HG02759 (cell line): ENCODE measurements around the gene SUPT3H.
"Not testable (repeated sequence)": the region's sequence is repeated elsewhere in the genome, so short reads cannot be mapped to it uniquely, and the experiment has no call there.

Experiments
- ATAC-seq: cut with Tn5 transposase; IDR thresholded peaks from one replicate; pipeline ENCODE4 v1.9.1; 2021; ENCODE audit warnings: mild to moderate bottlenecking, moderate library complexity; ENCODE audit not compliant: unreplicated experiment

Gene SUPT3H

DNA sequence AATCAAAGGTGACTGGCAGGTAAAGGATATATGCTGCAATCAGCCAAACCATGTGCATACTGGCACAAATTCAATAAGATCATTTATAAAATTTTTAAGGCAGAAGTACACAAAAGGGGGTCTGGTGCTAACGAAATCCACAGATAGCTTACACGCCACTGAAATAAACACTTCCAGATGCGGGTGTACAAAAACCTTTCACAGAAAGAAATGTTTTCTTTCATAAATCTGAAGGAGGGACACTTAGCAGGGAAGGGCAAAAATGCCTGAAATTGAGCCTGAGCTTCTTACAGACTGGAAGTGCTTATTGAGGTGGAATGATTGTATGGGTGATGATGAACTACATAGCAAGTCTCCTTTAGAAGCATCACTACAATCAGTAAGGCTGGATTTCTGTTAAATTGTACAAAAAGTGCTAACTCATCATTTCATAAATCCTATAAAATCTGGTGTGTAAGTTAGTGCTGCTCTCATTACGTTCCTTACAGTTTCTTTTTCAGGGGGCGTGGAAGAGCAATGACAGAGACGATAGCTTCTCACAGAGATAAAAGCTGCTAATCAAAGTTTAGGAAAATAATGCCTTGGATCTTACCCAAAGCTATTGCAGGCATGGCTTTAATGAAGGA, 458.9 kb downstream of the SUPT3H start:
- no peak for ATAC-seq

GRCh38 chr6:44917430-44917829, 460.3 kb downstream of the SUPT3H start:
- ATAC-seq = no peak

DNA sequence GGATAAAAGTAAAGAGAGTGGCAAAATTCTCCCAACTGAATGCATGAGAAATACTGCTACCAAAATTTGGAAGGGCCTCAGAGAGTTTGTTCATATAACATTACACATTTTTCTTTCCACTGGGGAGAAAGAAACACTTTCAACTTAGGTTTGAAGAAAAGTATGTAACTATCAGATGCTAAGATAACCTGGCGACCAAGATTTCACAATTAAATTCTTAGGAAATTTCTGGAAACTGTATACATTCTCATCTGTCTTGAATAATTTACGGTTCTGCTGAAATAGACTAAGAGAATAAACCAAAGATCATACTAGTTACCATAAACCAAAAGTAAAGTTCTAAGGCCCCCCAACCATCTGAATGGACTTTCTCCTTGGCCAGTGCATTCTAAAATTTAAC, 462.6 kb downstream of the SUPT3H start:
- no peak for ATAC-seq

- no peak for ATAC-seq
These were observed 463.6 kb downstream of the SUPT3H start for GRCh38 chr6:44914141-44914540.

DNA sequence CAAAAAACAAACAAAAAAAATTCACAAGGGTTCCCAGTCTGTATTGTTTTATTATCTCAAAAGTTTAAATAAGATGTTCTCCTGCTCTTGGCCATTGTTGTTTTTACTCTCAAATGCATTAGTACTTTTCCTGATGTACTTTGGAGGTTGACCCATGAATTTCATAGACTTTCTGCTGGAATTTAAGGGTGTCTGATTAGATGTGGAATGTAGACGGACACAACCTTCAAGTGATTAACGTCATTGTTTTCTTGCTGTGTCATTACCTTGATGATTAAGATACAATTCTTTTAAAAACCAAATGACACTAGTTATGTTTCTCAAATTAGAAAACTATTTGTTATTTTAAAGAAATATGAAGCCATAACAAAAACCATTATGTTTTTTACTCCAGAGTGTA, 471.0 kb downstream of the SUPT3H start:
- ATAC-seq = no peak

DNA sequence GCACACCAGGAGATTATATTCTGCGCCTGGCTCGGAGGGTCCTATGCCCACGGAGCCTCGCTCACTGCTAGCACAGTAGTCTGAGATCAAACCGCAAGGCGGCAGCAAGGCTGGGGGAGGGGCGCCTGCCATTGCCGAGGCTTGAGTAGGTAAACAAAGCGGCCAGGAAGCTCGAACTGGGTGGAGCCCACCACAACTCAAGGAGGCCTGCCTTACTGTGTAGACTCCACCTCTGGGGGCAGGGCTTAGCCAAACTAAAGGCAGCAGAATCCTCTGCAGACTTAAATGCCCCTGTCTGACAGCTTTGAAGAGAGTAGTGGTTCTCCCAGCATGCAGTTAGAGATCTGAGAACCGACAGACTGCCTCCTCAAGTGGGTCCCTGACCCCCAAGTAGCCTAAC, 477.4 kb downstream of the SUPT3H start:
- ATAC-seq = not testable (repeated sequence)

DNA sequence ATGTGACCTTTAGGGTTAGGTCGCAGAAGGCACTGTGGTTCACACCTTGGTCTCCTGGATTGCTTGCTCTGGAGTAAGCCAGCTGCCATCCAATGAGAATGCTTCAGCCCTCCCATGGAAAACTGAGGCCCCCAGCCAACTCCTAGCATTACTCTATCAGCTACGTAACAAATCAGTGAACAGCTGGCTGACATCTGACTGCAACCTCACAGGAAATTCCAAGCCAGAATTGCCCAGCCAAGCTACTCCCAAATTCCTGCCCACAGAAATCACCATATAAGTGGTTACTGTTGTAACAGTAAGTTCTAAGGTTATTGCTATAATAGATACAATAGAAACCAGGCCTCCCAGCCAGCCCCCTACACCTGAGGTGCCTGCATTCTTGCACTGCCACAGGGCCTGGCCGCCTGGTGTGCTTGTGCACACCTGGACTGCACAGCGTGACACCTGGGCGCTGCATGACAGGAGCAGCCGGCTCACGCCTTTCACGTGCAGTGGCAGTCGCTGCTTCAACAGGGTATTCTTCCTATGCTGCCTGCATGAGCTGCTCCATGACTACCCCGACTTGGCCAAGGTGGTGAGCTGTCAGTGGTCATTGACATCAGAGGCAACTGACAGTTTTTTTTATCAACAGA, 479.3 kb downstream of the SUPT3H start:
- no peak for ATAC-seq

- ATAC-seq = no peak
These were observed 480.4 kb downstream of the SUPT3H start for GRCh38 chr6:44897316-44897715.

DNA sequence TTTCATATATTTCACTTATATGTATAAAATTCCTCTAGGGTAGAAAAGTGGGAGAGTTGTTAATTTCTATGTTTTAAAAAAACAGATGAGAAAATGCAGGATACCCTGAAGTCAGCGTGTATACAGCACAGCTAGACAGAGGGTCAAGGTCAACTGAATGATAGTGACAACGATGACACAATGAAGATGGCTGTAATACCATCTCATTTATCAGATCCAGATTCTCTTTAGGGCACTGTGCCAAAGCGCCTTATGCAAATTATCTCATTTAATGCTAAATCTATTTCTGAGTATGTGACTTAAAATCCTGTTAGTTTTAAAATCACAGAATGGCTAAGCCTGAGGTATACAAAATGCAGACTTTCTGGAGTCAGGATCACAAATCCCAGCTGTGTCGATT, 481.0 kb downstream of the SUPT3H start:
- ATAC-seq = no peak

GRCh38 chr6:44892579-44892978, 485.2 kb downstream of the SUPT3H start:
- ATAC-seq = no peak

GRCh38 chr6:44879071-44879470, 498.7 kb downstream of the SUPT3H start:
- ATAC-seq = not testable (repeated sequence)

DNA sequence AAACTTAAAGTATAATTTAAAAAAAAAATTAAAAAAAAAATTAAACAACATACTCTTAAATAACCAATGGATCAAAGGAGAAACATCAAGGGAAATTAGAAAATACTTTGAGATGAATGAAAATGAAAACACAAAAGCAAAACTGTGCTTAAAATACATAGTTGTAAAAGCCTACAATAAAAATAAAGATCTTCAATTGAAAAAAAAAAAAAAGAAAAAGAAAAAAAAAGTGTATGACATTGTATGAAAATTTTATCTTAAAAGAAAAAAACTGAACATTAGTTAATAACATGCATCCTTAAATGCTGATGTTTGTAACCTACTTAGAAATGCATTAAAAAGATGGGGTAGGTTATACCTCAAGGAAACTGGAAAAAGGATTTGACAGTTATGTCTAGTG, 501.1 kb downstream of the SUPT3H start:
- not testable (repeated sequence) for ATAC-seq

DNA sequence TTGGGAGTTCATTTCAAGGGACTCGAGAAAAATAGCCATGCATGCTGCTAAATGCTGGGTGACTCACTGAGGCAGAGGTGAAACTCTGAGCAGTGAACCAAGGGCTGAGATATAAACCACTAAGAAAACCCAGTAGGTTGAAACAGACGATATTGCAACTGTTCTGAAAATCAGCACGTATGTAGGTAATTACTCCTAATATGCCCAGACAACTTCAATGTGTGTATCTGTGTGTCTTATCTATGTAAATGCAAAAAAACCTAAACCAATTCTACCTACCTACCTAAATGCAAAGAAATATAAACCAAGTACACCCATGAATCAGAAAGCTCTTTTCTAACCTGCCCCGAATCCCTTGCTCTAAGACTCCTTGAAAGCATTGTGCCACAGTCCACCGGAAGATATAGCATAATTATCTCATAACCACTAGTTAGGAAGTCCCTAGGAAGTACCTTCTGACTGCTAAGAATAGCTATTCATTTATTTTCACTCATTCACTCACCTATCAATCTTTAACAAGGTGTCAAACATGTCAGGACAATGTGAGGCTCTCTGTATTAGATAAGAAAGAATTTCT, 508.3 kb downstream of the SUPT3H start:
- ATAC-seq = peak; percentile 79

GRCh38 chr6:44868910-44869309, 508.8 kb downstream of the SUPT3H start:
- peak; percentile 13 for ATAC-seq

- peak; percentile 37 for ATAC-seq
These were observed 509.4 kb downstream of the SUPT3H start for GRCh38 chr6:44868335-44868668.

DNA sequence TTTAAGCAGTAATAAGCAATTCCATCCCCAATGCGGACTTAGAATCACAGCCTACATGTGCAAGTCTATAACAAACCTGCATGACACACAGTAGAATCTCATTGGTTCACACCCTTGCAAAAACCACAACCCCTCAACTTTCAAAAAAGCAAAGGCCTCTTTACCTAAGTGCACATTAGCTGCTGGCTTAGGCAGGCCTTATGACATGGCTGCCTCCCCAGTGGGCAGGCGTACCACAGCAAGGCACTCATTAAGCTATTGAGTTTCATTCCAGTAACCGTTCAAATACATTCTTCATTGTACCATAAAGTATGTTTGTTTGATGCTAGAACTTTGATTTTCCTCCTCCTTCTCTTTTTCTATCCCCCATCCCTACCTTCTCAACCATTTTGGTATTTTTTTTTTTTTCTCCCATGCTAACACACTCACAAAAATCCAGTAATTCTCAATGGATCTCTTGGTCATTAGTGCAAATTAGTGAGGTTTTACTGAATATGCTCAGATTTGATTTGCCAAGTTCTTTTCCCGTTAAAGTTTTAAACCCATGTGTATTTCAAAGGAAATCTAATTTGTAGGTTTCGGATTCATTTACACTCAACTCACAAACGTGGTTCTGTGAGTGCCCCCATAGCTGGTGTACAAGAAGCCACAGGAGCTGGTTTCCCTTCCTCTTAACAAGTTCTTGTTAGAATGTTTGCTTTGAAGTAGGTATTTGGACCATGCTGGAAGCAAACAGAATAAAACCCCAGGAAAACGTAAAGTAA, 510.0 kb downstream of the SUPT3H start:
- ATAC-seq = peak; percentile 64

GRCh38 chr6:44865184-44865583, 512.5 kb downstream of the SUPT3H start:
- ATAC-seq = not testable (repeated sequence)

DNA sequence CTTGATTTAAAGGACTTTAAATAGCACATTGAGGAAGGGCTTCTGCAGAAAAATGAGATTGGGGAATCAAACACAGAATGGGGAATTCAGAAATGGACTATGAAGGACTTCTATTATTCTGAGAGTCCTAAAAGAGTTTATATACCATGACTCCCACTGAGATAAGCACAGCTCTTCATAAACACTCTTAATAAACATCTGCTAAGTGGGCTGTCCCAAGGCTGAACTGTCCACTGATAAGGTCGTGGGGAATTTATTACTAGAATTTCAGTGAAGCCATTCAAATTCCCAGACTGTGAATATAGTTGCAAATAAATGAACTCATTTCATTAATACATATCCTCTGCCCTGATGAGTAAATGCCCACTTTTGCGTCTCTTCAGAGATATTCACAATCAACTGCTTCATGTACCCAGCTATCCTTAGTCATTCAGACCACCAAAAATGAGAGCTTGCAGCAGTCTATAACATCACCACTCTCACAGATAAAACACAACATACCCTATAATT, 517.8 kb downstream of the SUPT3H start:
- no peak for ATAC-seq

DNA sequence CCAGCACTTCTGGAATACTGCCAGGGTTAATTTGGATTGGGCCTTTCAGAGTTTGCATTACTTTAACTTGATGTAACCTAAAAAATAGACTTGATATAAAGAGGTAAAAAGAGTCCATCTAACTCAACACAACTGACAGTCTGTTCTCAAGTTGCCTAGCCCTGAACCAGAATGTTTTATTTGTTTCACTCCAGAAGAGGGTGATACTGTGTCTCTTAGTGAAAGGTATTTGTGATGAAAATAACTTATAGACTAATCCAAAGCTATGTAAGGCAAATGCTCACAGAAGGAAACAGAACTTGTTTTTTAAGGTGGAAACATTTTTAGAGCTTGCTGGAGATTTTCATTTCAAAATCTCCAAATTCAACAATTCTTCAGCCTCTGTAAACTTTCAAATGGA, 518.7 kb downstream of the SUPT3H start:
- ATAC-seq = no peak

DNA sequence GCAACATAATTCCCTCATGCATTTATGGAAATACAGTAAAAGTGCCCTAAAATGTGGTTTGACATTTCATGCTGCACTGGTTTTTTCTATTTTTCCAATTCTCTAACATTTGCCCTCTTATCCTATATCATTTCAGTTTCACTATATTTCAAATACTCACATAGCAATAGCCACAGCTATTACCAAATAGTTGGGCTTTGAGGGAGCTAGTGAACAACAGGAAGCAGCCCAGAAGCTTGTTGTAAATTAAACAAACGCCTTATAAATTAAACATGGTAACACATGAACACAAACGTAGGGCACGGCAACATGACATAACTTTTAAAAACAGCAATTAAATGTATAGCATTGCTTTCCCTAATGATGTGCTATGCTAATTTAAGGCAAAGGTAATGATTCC, 521.3 kb downstream of the SUPT3H start:
- no peak for ATAC-seq

DNA sequence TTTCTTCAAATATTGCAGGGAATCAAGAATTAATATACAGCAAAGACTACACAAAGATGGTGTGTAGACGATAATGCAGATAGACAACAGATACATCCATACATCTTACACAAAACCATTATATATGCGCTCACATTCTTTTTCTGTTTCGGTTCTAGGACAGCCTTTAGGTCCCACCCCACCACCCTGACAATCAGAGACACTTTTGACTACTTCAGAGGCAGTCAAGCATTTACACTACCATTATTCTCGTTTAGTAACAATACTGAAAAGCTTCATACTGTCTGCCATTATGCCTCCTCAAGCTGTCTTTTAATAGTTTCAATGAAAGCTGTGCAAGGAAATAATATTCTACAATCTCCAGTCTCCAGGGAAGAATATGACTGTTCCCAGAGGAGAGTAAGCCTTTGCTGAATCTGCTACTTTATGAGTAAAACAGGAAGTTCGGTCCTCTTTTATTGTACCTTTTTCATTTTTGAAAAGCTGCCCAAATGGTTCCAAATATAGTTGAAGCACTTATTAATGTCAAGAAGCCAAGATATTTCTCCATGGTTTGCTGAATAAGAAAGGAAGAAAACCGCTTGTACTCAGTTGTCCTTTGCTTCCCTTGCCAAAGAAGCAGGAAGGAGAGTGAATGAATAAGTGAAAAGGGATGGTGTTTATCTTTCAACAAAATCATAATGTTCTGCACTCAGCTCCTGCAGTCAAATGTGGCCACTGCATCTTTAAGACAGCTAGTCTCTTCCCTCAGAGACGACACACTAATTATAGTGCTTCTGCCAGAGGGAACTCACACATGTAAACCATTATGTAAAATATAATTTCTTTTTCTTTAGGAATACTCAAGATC, 521.9 kb downstream of the SUPT3H start:
- no peak for ATAC-seq
